GM12878 (cell line): ENCODE results near the gene GRIN2D. TPM values are rescaled to one million over a fixed set of nuclear protein-coding genes. Genes with fewer than 3 reads are reported as not detected.

Experiments
- ATAC-seq: fragments of 200-7000 bp; cut with Tn5 transposase; 3 replicates; pipeline ENCODE4 v1.9.1; 2020; ENCODE audit warnings: mild to moderate bottlenecking, moderate library complexity
- BruUV-seq: library from RNA; stranded (reverse); fragments of 400-500 nt; replicated peaks from 2 replicates; lab custom pipeline; 2021; lab: Mats Ljungman, UMichigan
- CTCF ChIA-PET: fragments of 300-600 bp; sonication (Branson Sonifier 250); formaldehyde crosslinking; extraction: SDS; loops from one replicate; lab custom pipeline; 2021; ENCODE audit warnings: inconsistent platforms; lab: Yijun Ruan, JAX
- POLR2A ChIA-PET: fragments of 350-600 bp; formaldehyde crosslinking; extraction: SDS; loops from one replicate; lab custom pipeline; 2021; ENCODE audit warnings: inconsistent platforms; lab: Charles Lee
- RAD21 ChIA-PET: fragments of 300-600 bp; sonication (Branson Sonifier 250); formaldehyde crosslinking; loops from one replicate; lab custom pipeline; 2023; ENCODE audit warnings: antibody characterized with exemption; ENCODE audit not compliant: unreplicated experiment; lab: Charles Lee
- SMC1A ChIA-PET: fragments of 300-600 bp; sonication (Branson Sonifier 250); formaldehyde crosslinking; loops from one replicate; lab custom pipeline; 2023; ENCODE audit not compliant: unreplicated experiment, uncharacterized antibody; lab: Charles Lee
- DNase-seq: peaks from one replicate; pipeline ENCODE4 v3.0.0-alpha.2; 2011; ENCODE audit warnings: low read depth, low spot score
- FAIRE-seq: peaks from 3 replicates; lab custom pipeline; 2011; peaks lifted over from hg19 to GRCh38; lab: Jason Lieb, UNC
- H2AFZ ChIP-seq: 2 replicates; pipeline ENCODE4 v1.6.0; 2011; ENCODE audit warnings: low read depth, low read length, control low read depth; ENCODE audit not compliant: control insufficient read depth
- H3K27ac ChIP-seq: 2 replicates; pipeline ENCODE4 v1.5.1; 2011; ENCODE audit warnings: control low read depth; ENCODE audit not compliant: control insufficient read depth, insufficient read depth
- H3K27me3 ChIP-seq, 2 experiments: replicated peaks in 1 of 2; 2 replicates each; pipeline versions ENCODE4 v1.6.0 to v1.6.1; 2011; ENCODE audit warnings: low read length in 1 of 2; ENCODE audit not compliant: control insufficient read depth in 2 of 2, insufficient read depth in 2 of 2
- H3K36me3 ChIP-seq, 2 experiments: 2 replicates each; pipeline ENCODE4 v1.5.1; 2011; ENCODE audit warnings: low read length in 1 of 2; ENCODE audit not compliant: control insufficient read depth in 2 of 2, insufficient read depth in 2 of 2
- H3K4me1 ChIP-seq: 2 replicates; pipeline ENCODE4 v1.6.1; 2011; ENCODE audit warnings: mild to moderate bottlenecking, low read length, moderate library complexity, mixed read lengths; ENCODE audit not compliant: control insufficient read depth, insufficient read depth
- H3K4me2 ChIP-seq: 2 replicates; pipeline ENCODE4 v1.6.0; 2011; ENCODE audit warnings: control low read depth; ENCODE audit not compliant: control insufficient read depth, insufficient read depth
- H3K4me3 ChIP-seq: fragments of 200-600 bp; sonication (generic); 2 replicates; pipeline ENCODE4 v1.5.1; 2016
- H3K79me2 ChIP-seq: 2 replicates; pipeline ENCODE4 v1.6.0; 2011; ENCODE audit warnings: low read length; ENCODE audit not compliant: control insufficient read depth, insufficient read depth
- H3K9ac ChIP-seq: 2 replicates; pipeline ENCODE4 v1.8.0; 2011; ENCODE audit warnings: low read length, control low read depth, mixed read lengths; ENCODE audit not compliant: control insufficient read depth, insufficient read depth
- H3K9me3 ChIP-seq: replicated peaks from 3 replicates; pipeline ENCODE4 v1.5.1; 2011; ENCODE audit warnings: mild to moderate bottlenecking, low read length; ENCODE audit not compliant: control insufficient read depth, insufficient read depth
- H4K20me1 ChIP-seq: 2 replicates; pipeline ENCODE4 v1.6.0; 2011; ENCODE audit not compliant: control insufficient read depth, insufficient read depth
- ATF3 ChIP-seq: IDR thresholded peaks from 2 replicates; pipeline ENCODE4 v1.6.1; 2011; ENCODE audit warnings: low read depth, mild to moderate bottlenecking, low read length, moderate library complexity, borderline replicate concordance; ENCODE audit errors: extremely low read depth
- BCL3 ChIP-seq: IDR thresholded peaks from 2 replicates; pipeline ENCODE4 v1.6.1; 2011; ENCODE audit warnings: borderline replicate concordance, low read depth, mild to moderate bottlenecking, moderate library complexity, low read length; ENCODE audit not compliant: insufficient read depth, poor library complexity, severe bottlenecking
- DPF2 ChIP-seq: fragments of 450-650 bp; IDR thresholded peaks from 2 replicates; pipeline ENCODE4 v1.6.1; 2017; ENCODE audit warnings: mild to moderate bottlenecking
- EGR1 ChIP-seq, 2 experiments: IDR thresholded peaks; 1 replicate in 1 of 2; 2 replicates in 1 of 2; pipeline ENCODE4 v1.6.1; 2011 to 2012; ENCODE audit warnings: low read depth in 2 of 2, low read length in 2 of 2, borderline replicate concordance in 1 of 2, mild to moderate bottlenecking in 1 of 2, moderate library complexity in 1 of 2
- HDAC6 ChIP-seq: fragments of 200-600 bp; sonication (generic); IDR thresholded peaks from one replicate; pipeline ENCODE4 v1.8.0; 2017; ENCODE audit warnings: antibody characterized with exemption; ENCODE audit not compliant: unreplicated experiment
- HSF1 ChIP-seq: fragments of 150-350 bp; IDR thresholded peaks from 2 replicates; pipeline ENCODE4 v1.6.1; 2014; ENCODE audit warnings: mild to moderate bottlenecking, low read depth, low read length
- IKZF1 ChIP-seq: fragments of 450-650 bp; conservative IDR thresholded peaks from 2 replicates; pipeline ENCODE4 v1.6.1; 2017; ENCODE audit warnings: antibody characterized with exemption, mild to moderate bottlenecking
- IKZF2 ChIP-seq, 2 experiments: fragments of 450-650 bp; IDR thresholded peaks; 2 replicates each; pipeline ENCODE4 v1.6.1; 2017; ENCODE audit warnings: mild to moderate bottlenecking in 2 of 2, moderate library complexity in 2 of 2
- KDM1A ChIP-seq: fragments of 200-600 bp; sonication (generic); IDR thresholded peaks from 2 replicates; pipeline ENCODE4 v1.6.1; 2016; ENCODE audit warnings: borderline replicate concordance
- MLLT1 ChIP-seq: fragments of 450-650 bp; IDR thresholded peaks from 2 replicates; pipeline ENCODE4 v1.6.1; 2016; ENCODE audit warnings: mild to moderate bottlenecking
- NFIC ChIP-seq: IDR thresholded peaks from 2 replicates; pipeline ENCODE4 v1.6.1; 2012; ENCODE audit warnings: low read depth, mild to moderate bottlenecking, inconsistent platforms, low read length, moderate library complexity
- PAX8 ChIP-seq: fragments of 450-650 bp; IDR thresholded peaks from 2 replicates; pipeline ENCODE4 v1.6.1; 2017; ENCODE audit warnings: mild to moderate bottlenecking, moderate library complexity
- RBBP5 ChIP-seq: fragments of 200-600 bp; sonication (generic); conservative IDR thresholded peaks from 2 replicates; pipeline ENCODE4 v1.6.1; 2016
- SMC3 ChIP-seq: IDR thresholded peaks from 2 replicates; pipeline ENCODE4 v1.6.1; 2011; ENCODE audit warnings: low read length, improper control_type of control experiment, borderline replicate concordance
- SPI1 ChIP-seq: IDR thresholded peaks from 2 replicates; pipeline ENCODE4 v1.6.1; 2011; ENCODE audit warnings: low read depth, mild to moderate bottlenecking, low read length, moderate library complexity, borderline replicate concordance; ENCODE audit not compliant: insufficient read depth
- SREBF2 ChIP-seq: IDR thresholded peaks from 2 replicates; pipeline ENCODE4 v1.6.1; 2012; ENCODE audit warnings: mild to moderate bottlenecking, low read length
- TCF7 ChIP-seq: IDR thresholded peaks from 2 replicates; pipeline ENCODE4 v1.6.1; 2014; ENCODE audit warnings: antibody characterized with exemption, borderline replicate concordance
- YY1 ChIP-seq: IDR thresholded peaks from 2 replicates; pipeline ENCODE4 v1.6.1; 2011; ENCODE audit warnings: low read depth, mild to moderate bottlenecking, low read length
- ZNF217 ChIP-seq: fragments of 450-650 bp; IDR thresholded peaks from 2 replicates; pipeline ENCODE4 v1.6.1; 2017; ENCODE audit warnings: antibody characterized with exemption, mild to moderate bottlenecking
- ZNF274 ChIP-seq: IDR thresholded peaks from one replicate; pipeline ENCODE4 v1.8.0; 2011; ENCODE audit not compliant: insufficient read length, insufficient read depth
- ZSCAN29 ChIP-seq: fragments of 450-650 bp; IDR thresholded peaks from 2 replicates; pipeline ENCODE4 v1.6.1; 2017; ENCODE audit warnings: mild to moderate bottlenecking, moderate library complexity
- WGBS: methylation state at CpG from one replicate; pipeline ENCODE4 v1.1.6; 2016; ENCODE audit warnings: low lambda C conversion rate; ENCODE audit not compliant: insufficient replicate concordance, insufficient coverage; ENCODE audit errors: missing lambda C conversion rate; 5-methylcytosine and 5-hydroxymethylcytosine counted together
- in situ Hi-C: fragments of 300-500 bp; cut with MboI; formaldehyde crosslinking; loops from 9 replicates; pipeline ENCODE4 v1.14.3; 2018; ENCODE audit warnings: mixed read lengths
- intact Hi-C: fragments of 100-400 bp; cut with micrococcal nuclease; formaldehyde crosslinking; loops from one replicate; pipeline ENCODE4 v1.14.2; 2022; ENCODE audit not compliant: unreplicated experiment
- polyA plus RNA-seq, 11 experiments: library from polyadenylated mRNA; depleted of rRNA in 4 of 11; unstranded in 6 of 11; stranded (reverse) in 5 of 11; fragments of >200 nt; fragmentation: Nextera tagmentation in 4 of 11; fragmentation: Illumina TruSeq in 1 of 11; extraction: Ambion mirVana in 4 of 11; extraction: Trizol in 1 of 11; gene quantifications; 1 replicate in 1 of 11; 2 replicates in 10 of 11; pipeline versions ENCODE4 v1.2.1 to v1.2.3, GENCODE V29; 2011 to 2016; ENCODE audit warnings: inconsistent platforms in 2 of 11, missing spikeins in 2 of 11, low read depth in 1 of 11
- total RNA-seq, 4 experiments: library from RNA; depleted of rRNA in 3 of 4; stranded (reverse); fragments of >200 nt in 3 of 4; fragmentation: Illumina TruSeq in 1 of 4; extraction: Trizol in 1 of 4; gene quantifications; 2 replicates each; pipeline versions ENCODE4 v1.2.1 to v1.2.3, GENCODE V29; 2013 to 2021

The GRIN2D gene
- total and polyA plus RNA-seq, 10 of the 15 experiments (the other 5 are each of a cell fraction or from before 2014, with no cell fraction given) = 0.03 to 0.38 (median 0.04) TPM; not detected in 3

- Histone ChIP-seq H3K4me3 (peak overlapping the region; percentile 74), H3K27ac (peak overlapping the region; percentile 11; the same call in 1 of the 2 replicates), H3K9ac (peak overlapping the region; percentile 64), H4K20me1 (no peaks in the 10 kb centered on the region), H3K9me3 (no peaks in the 10 kb centered on the region), H3K4me1 (peaks cover 10% of the 10 kb centered on the region), H3K27me3 (peaks cover 9 to 11% of the 10 kb centered on the region in 2 experiments), H3K79me2 (no peaks in the 10 kb centered on the region), H3K4me2 (peak overlapping the region; percentile 95), H3K36me3 (no peaks in the 10 kb centered on the region), H2AFZ (peak overlapping the region; percentile 81)
- ChIA-PET POLR2A (no interaction called here), RAD21 (no interaction called here), CTCF (no interaction called here), SMC1A (no interaction called here)
- BruUV-seq = no TSS peak
- WGBS = 16% methylated on average over 33 of the region's 104 CpGs
- in situ Hi-C loops = no loop called here
- no peak for DNase-seq
- ATAC-seq = peak; percentile 68
- intact Hi-C loops = no loop called here
- FAIRE-seq = no peak
- TF ChIP-seq NFIC (no peak), EGR1 (IDR thresholded peaks at IDR 0.05; ENCODE audit: borderline replicate concordance in 1 of 2, low read depth in 2 of 2, low read length in 2 of 2) (peak in 1 of 2 experiments; percentile 68; a peak in 1 of 3 replicates), ATF3 (no peak), HSF1 (no peak), PAX8 (no peak), SMC3 (no peak), MLLT1 (no peak), BCL3 (no peak), IKZF1 (peak; percentile 89), KDM1A (no peak), HDAC6 (no peak), SREBF2 (no peak), DPF2 (peak; percentile 44; the same call in 1 of the 2 replicates), ZNF217 (no peak), YY1 (no peak), TCF7 (no peak), ZNF274 (no peak), SPI1 (no peak), IKZF2 (IDR thresholded peaks at IDR 0.05) (no peak), ZSCAN29 (no peak), RBBP5 (no peak)
These were observed 5.1 kb downstream of the GRIN2D start for GRCh38 chr19:48398375-48399235.
